CD14-positive monocyte (primary cell): ENCODE data around the gene MPLKIP. TPM values are rescaled to one million over a fixed set of nuclear protein-coding genes. Genes with fewer than 3 reads are reported as not detected.

ENCODE experiments used
- DNase-seq, 3 donors: peaks; one replicate each; pipeline ENCODE4 v3.0.0-alpha.2; 2011 to 2022
- H2AFZ ChIP-seq: 2 replicates; pipeline ENCODE4 v1.6.0; 2012; ENCODE audit warnings: mild to moderate bottlenecking, low read depth, low read length, inconsistent platforms; ENCODE audit not compliant: insufficient read depth, poor library complexity, severe bottlenecking
- H3K27ac ChIP-seq, 2 donors: 1 replicate in 1 of 2; 2 replicates in 1 of 2; pipeline ENCODE4 v1.5.1; 2012 to 2013; ENCODE audit warnings: low read length in 2 of 2, control low read depth in 1 of 2, inconsistent platforms in 1 of 2, low read depth in 1 of 2, mild to moderate bottlenecking in 1 of 2
- H3K27me3 ChIP-seq, 2 donors: one replicate each; pipeline versions ENCODE4 v1.6.0 to v1.6.1; 2011 to 2013; ENCODE audit warnings: low read length in 2 of 2; ENCODE audit not compliant: control insufficient read depth in 2 of 2, insufficient read depth in 2 of 2
- H3K36me3 ChIP-seq, 2 donors: replicated peaks in 1 of 2; 1 replicate in 1 of 2; 2 replicates in 1 of 2; pipeline versions ENCODE4 v1.5.1 to v1.6.1; 2012 to 2013; ENCODE audit warnings: low read length in 2 of 2, control low read depth in 1 of 2, inconsistent platforms in 1 of 2, mild to moderate bottlenecking in 1 of 2; ENCODE audit not compliant: insufficient read depth in 2 of 2, control insufficient read depth in 1 of 2
- H3K4me1 ChIP-seq, 2 donors: 1 replicate in 1 of 2; 2 replicates in 1 of 2; pipeline versions ENCODE4 v1.5.1 to v1.6.1; 2012 to 2013; ENCODE audit warnings: low read length in 2 of 2, control low read depth in 1 of 2, inconsistent platforms in 1 of 2, mild to moderate bottlenecking in 1 of 2, moderate library complexity in 1 of 2; ENCODE audit not compliant: insufficient read depth in 2 of 2, control insufficient read depth in 1 of 2
- H3K4me2 ChIP-seq: replicated peaks from 2 replicates; pipeline ENCODE3; 2012; ENCODE audit warnings: low read length, moderate library complexity, mild to moderate bottlenecking; ENCODE audit not compliant: poor library complexity, severe bottlenecking; ENCODE audit errors: extremely low read depth
- H3K4me3 ChIP-seq, 3 experiments: fragments of 200-600 bp in 1 of 3; sonication (generic) in 1 of 3; replicated peaks in 1 of 3; 1 replicate in 2 of 3; 2 replicates in 1 of 3; pipeline ENCODE4 v1.5.1; 2011 to 2013; ENCODE audit warnings: low read length in 3 of 3, mild to moderate bottlenecking in 3 of 3, control low read depth in 2 of 3, low read depth in 2 of 3, inconsistent platforms in 1 of 3, moderate library complexity in 1 of 3
- H3K79me2 ChIP-seq: 2 replicates; pipeline ENCODE4 v1.6.0; 2012; ENCODE audit warnings: mild to moderate bottlenecking, control low read depth, inconsistent platforms, low read length, moderate library complexity; ENCODE audit not compliant: insufficient read depth
- H3K9ac ChIP-seq: 2 replicates; pipeline ENCODE4 v1.6.0; 2017; ENCODE audit warnings: low read length, mild to moderate bottlenecking; ENCODE audit not compliant: insufficient read depth, poor library complexity, severe bottlenecking
- H3K9me3 ChIP-seq, 2 donors: replicated peaks in 1 of 2; 1 replicate in 1 of 2; 2 replicates in 1 of 2; pipeline versions ENCODE4 v1.5.1 to v1.6.1; 2012 to 2013; ENCODE audit warnings: low read length in 2 of 2, control low read depth in 1 of 2; ENCODE audit not compliant: control insufficient read depth in 1 of 2, insufficient read depth in 1 of 2
- H4K20me1 ChIP-seq: 2 replicates; pipeline ENCODE4 v1.6.0; 2012; ENCODE audit warnings: mild to moderate bottlenecking, low read length, control low read depth, moderate library complexity; ENCODE audit not compliant: insufficient read depth
- H3K27ac Mint-ChIP-seq, 7 donors: one replicate each; pipeline ENCODE4 v1.8.0; 2020; ENCODE audit warnings: mild to moderate bottlenecking in 7 of 7, mixed read lengths in 7 of 7, moderate library complexity in 6 of 7, inconsistent platforms in 2 of 7
- H3K27me3 Mint-ChIP-seq, 3 donors: one replicate each; pipeline ENCODE4 v1.8.0; 2021 to 2022; ENCODE audit warnings: low read depth in 3 of 3, mild to moderate bottlenecking in 3 of 3, mixed read lengths in 3 of 3, moderate library complexity in 3 of 3, inconsistent platforms in 1 of 3
- H3K36me3 Mint-ChIP-seq, 2 donors: one replicate each; pipeline ENCODE4 v1.8.0; 2020; ENCODE audit warnings: mixed read lengths in 2 of 2, inconsistent platforms in 1 of 2, mild to moderate bottlenecking in 1 of 2
- H3K4me1 Mint-ChIP-seq: one replicate; pipeline ENCODE4 v1.8.0; 2020; ENCODE audit warnings: mild to moderate bottlenecking, mixed read lengths
- H3K4me3 Mint-ChIP-seq, 2 donors: one replicate each; pipeline ENCODE4 v1.8.0; 2020; ENCODE audit warnings: mild to moderate bottlenecking in 2 of 2, mixed read lengths in 2 of 2, moderate library complexity in 1 of 2
- H3K9me3 Mint-ChIP-seq, 7 donors: one replicate each; pipeline ENCODE4 v1.8.0; 2020 to 2022; ENCODE audit warnings: mixed read lengths in 7 of 7, mild to moderate bottlenecking in 6 of 7, moderate library complexity in 6 of 7, inconsistent platforms in 2 of 7
- WGBS: methylation state at CpG from one replicate; pipeline ENCODE4 v1.1.5; 2013; ENCODE audit warnings: missing lambda C conversion rate; ENCODE audit not compliant: insufficient coverage; 5-methylcytosine and 5-hydroxymethylcytosine counted together
- intact Hi-C, 2 donors: fragments of 100-400 bp; cut with micrococcal nuclease; formaldehyde crosslinking; loops; one replicate each; pipeline versions ENCODE4 v1.15.0 to v1.15.1; 2023
- polyA plus RNA-seq, 3 donors: library from polyadenylated mRNA; depleted of rRNA in 1 of 3; unstranded in 2 of 3; stranded (reverse) in 1 of 3; fragments of 300-500 nt in 2 of 3; fragments of >200 nt in 1 of 3; fragmentation: Illumina TruSeq in 2 of 3; gene quantifications; 1 replicate in 2 of 3; 2 replicates in 1 of 3; pipeline ENCODE4 v1.2.3, GENCODE V29; 2012 to 2021
- TF ChIP-seq, protein P1 (sequence below): fragments of 200-600 bp; IDR thresholded peaks from one replicate; pipeline ENCODE4 v1.8.0; 2022; ENCODE audit warnings: antibody characterized with exemption, mild to moderate bottlenecking

Gene MPLKIP
- polyA plus RNA-seq, 3 donors = 17.4 to 71.8 (median 64.0) TPM

- Histone ChIP-seq H3K4me2 (no peak overlapping the region), H3K27me3 (no peaks in the 10 kb centered on the region), H4K20me1 (peaks cover 8% of the 10 kb centered on the region), H3K4me1 (no peaks in the 10 kb centered on the region), H3K9ac (no peak overlapping the region), H3K9me3 (no peaks in the 10 kb centered on the region), H3K27ac (no peak overlapping the region), H3K79me2 (no peaks in the 10 kb centered on the region), H3K36me3 (peaks cover 60 to 83% of the 10 kb centered on the region in 2 donors), H3K4me3 (no peak overlapping the region), H2AFZ (no peak overlapping the region)
- intact Hi-C loops = no loop called here
- H3K27ac Mint-ChIP-seq = no peak overlapping the region
- H3K4me3 Mint-ChIP-seq = no peak overlapping the region
- DNase-seq = no peak
- TF ChIP-seq, protein P1, sequence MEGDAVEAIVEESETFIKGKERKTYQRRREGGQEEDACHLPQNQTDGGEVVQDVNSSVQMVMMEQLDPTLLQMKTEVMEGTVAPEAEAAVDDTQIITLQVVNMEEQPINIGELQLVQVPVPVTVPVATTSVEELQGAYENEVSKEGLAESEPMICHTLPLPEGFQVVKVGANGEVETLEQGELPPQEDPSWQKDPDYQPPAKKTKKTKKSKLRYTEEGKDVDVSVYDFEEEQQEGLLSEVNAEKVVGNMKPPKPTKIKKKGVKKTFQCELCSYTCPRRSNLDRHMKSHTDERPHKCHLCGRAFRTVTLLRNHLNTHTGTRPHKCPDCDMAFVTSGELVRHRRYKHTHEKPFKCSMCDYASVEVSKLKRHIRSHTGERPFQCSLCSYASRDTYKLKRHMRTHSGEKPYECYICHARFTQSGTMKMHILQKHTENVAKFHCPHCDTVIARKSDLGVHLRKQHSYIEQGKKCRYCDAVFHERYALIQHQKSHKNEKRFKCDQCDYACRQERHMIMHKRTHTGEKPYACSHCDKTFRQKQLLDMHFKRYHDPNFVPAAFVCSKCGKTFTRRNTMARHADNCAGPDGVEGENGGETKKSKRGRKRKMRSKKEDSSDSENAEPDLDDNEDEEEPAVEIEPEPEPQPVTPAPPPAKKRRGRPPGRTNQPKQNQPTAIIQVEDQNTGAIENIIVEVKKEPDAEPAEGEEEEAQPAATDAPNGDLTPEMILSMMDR = no peak
- 80% methylated on average over 1 of the region's 1 CpG for WGBS
- H3K36me3 Mint-ChIP-seq = peaks cover 54 to 81% of the 10 kb centered on the region in 2 donors
- H3K27me3 Mint-ChIP-seq = peaks cover 0 to 2% (median 0%) of the 10 kb centered on the region in 3 donors
- H3K4me1 Mint-ChIP-seq = no peaks in the 10 kb centered on the region
- peaks cover 0 to 2% (median 0%) of the 10 kb centered on the region in 7 donors for H3K9me3 Mint-ChIP-seq
These were observed 39.2 kb downstream of the MPLKIP start for GRCh38 chr7:40095230-40095629.

DNA sequence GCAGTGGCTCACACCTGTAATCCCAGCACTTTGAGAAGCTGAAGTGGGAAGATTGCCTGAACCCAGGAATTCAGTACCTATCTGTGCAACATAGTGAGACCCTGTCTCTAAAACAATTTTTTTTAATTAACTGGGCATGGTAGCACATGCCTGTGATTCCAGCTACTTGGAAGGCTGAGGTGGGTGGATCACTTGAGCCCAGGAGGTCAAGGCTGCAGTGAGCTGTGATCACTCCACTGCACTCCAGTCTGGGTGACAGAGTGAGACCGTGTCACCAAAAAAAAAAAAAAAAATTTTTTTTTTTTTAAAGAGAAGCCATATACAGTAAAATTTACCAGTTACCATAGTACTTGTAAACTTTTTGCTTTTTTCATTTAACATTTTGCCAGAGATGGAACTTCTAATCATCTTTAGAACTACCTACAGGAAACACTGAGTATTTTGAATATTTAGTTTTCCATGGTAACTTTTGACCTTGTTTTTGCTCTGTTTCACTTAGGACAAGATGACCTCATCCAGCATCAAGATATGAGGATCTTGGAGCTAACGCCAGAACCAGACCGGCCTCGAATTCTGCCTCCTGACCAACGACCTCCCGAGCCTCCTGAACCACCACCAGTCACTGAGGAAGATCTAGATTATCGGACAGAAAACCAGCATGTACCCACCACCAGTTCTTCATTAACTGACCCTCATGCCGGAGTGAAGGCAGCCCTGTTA, 40.6 kb downstream of the MPLKIP start:
- Histone ChIP-seq H3K79me2 (no peaks in the 10 kb centered on the region), H3K36me3 (peaks cover 74 to 88% of the 10 kb centered on the region in 2 donors), H3K4me1 (no peaks in the 10 kb centered on the region), H3K4me2 (no peak overlapping the region), H3K27me3 (no peaks in the 10 kb centered on the region), H3K9me3 (no peaks in the 10 kb centered on the region), H3K27ac (no peak overlapping the region), H3K9ac (no peak overlapping the region), H3K4me3 (no peak overlapping the region), H4K20me1 (peaks cover 8% of the 10 kb centered on the region), H2AFZ (no peak overlapping the region)
- no peak for DNase-seq
- Mint-ChIP-seq H3K36me3 (peaks cover 62 to 87% of the 10 kb centered on the region in 2 donors), H3K4me1 (no peaks in the 10 kb centered on the region), H3K27ac (peak overlapping the region in 3 of 7 donors; percentile 41 to 72 (median 47)), H3K4me3 (no peak overlapping the region), H3K27me3 (no peaks in the 10 kb centered on the region), H3K9me3 (peaks cover 0 to 2% (median 0%) of the 10 kb centered on the region in 7 donors)
- TF ChIP-seq, protein P1 = no peak
- intact Hi-C loops = no loop called here
- WGBS = 97% methylated on average over 5 of the region's 8 CpGs
